Measurements from ENCODE around the gene RNF115.
"Not testable (repeated sequence)": the region's sequence is repeated elsewhere in the genome, so short reads cannot be mapped to it uniquely, and the experiment has no call there.

GRCh38 chr1:145762001-145762400 lies 61.9 kb downstream of the RNF115 start:
- TF ChIP-seq CTCF, POLR2A, EP300, POLR2AphosphoS5 (IDR thresholded peaks at IDR 0.05): not testable (repeated sequence)

Measured in gastroesophageal sphincter (tissue), 3 donors.